Progenitor cell of endocrine pancreas (in vitro differentiated cells): Measurements from ENCODE around the gene UQCRQ. TPM values are rescaled to one million over a fixed set of nuclear protein-coding genes. Genes with fewer than 3 reads are reported as not detected.
A peak's percentile ranks its signal among the peaks of the same experiment; 100 is the strongest.

Source experiments
- DNase-seq: peaks from one replicate; pipeline ENCODE4 v3.0.0; 2021; ENCODE audit warnings: low spot score; ENCODE audit not compliant: unreplicated experiment
- H3K27ac Mint-ChIP-seq: 2 replicates; pipeline ENCODE4 v1.8.0; 2021; ENCODE audit warnings: mild to moderate bottlenecking, moderate library complexity, mixed read lengths
- H3K27me3 Mint-ChIP-seq: 2 replicates; pipeline ENCODE4 v1.8.0; 2021; ENCODE audit warnings: mixed read lengths
- H3K36me3 Mint-ChIP-seq: 2 replicates; pipeline ENCODE4 v1.8.0; 2022; ENCODE audit warnings: mixed read lengths; ENCODE audit not compliant: insufficient read depth
- H3K4me1 Mint-ChIP-seq: 2 replicates; pipeline ENCODE4 v1.8.0; 2021; ENCODE audit warnings: low read depth, mixed read lengths
- H3K4me3 Mint-ChIP-seq: 2 replicates; pipeline ENCODE4 v1.8.0; 2021; ENCODE audit warnings: low read depth, mild to moderate bottlenecking, moderate library complexity, mixed read lengths
- H3K9me3 Mint-ChIP-seq: 2 replicates; pipeline ENCODE4 v1.8.0; 2021; ENCODE audit warnings: low read depth, mixed read lengths
- CTCF ChIP-seq: fragments of 200-600 bp; sonication (generic); IDR thresholded peaks from one replicate; pipeline ENCODE4 v1.5.0; 2021; ENCODE audit warnings: antibody characterized with exemption, mild to moderate bottlenecking; ENCODE audit not compliant: unreplicated experiment
- total RNA-seq: library from RNA; stranded (reverse); gene quantifications from 2 replicates; pipeline ENCODE4 v1.2.1, GENCODE V29; 2021

UQCRQ gene
- total RNA-seq, 1 donor from 2014 or later, result 230 TPM

GRCh38 chr5:132872788-132873118, 6.3 kb downstream of the UQCRQ start:
- peaks cover 29% of the 10 kb centered on the region for H3K36me3 Mint-ChIP-seq
- no peak for DNase-seq
- H3K4me1 Mint-ChIP-seq, result peaks cover 38% of the 10 kb centered on the region
- H3K9me3 Mint-ChIP-seq, result peaks cover 3% of the 10 kb centered on the region
- TF ChIP-seq CTCF, result no peak
- H3K27ac Mint-ChIP-seq, result peak overlapping the region; percentile 73
- H3K4me3 Mint-ChIP-seq, result peak overlapping the region; percentile 4
- no peaks in the 10 kb centered on the region for H3K27me3 Mint-ChIP-seq

- Mint-ChIP-seq H3K27me3 (no peaks in the 10 kb centered on the region), H3K9me3 (peaks cover 3% of the 10 kb centered on the region), H3K4me1 (peaks cover 38% of the 10 kb centered on the region), H3K36me3 (peaks cover 28% of the 10 kb centered on the region), H3K4me3 (peak within 1 kb of the TSS; percentile 4), H3K27ac (peak within 1 kb of the TSS; percentile 73)
- DNase-seq, result no peak
- TF ChIP-seq CTCF, result no peak
Observed at GRCh38 chr5:132873119-132873929, 6.9 kb downstream of the UQCRQ start, which contains the start of gene LEAP2. Gene LEAP2, plus strand, starts transcription at chr5:132873668. Its CDS starts 27 bp downstream, at chr5:132873695.

DNA sequence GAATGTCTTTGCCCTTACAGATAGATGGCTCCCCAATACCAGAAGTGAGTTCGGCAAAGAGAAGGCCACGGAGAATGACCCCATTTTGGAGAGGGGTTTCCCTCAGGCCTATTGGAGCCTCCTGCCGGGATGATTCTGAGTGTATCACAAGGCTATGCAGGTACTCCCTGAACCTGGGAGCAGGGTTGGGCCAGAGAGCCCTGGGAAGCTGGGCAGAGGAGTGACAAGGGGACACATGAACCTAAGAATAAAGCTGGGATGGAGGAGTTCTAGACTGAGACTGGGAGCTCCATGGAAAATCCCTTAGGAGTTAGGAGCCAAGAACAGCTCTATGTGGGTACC, 7.5 kb downstream of the UQCRQ start:
- H3K4me3 Mint-ChIP-seq, result no peak overlapping the region
- peaks cover 25% of the 10 kb centered on the region for H3K36me3 Mint-ChIP-seq
- H3K4me1 Mint-ChIP-seq, result peaks cover 36% of the 10 kb centered on the region
- no peak for DNase-seq
- no peaks in the 10 kb centered on the region for H3K27me3 Mint-ChIP-seq
- H3K27ac Mint-ChIP-seq, result peak overlapping the region; percentile 73
- H3K9me3 Mint-ChIP-seq, result peaks cover 3% of the 10 kb centered on the region
- TF ChIP-seq CTCF, result no peak

DNA sequence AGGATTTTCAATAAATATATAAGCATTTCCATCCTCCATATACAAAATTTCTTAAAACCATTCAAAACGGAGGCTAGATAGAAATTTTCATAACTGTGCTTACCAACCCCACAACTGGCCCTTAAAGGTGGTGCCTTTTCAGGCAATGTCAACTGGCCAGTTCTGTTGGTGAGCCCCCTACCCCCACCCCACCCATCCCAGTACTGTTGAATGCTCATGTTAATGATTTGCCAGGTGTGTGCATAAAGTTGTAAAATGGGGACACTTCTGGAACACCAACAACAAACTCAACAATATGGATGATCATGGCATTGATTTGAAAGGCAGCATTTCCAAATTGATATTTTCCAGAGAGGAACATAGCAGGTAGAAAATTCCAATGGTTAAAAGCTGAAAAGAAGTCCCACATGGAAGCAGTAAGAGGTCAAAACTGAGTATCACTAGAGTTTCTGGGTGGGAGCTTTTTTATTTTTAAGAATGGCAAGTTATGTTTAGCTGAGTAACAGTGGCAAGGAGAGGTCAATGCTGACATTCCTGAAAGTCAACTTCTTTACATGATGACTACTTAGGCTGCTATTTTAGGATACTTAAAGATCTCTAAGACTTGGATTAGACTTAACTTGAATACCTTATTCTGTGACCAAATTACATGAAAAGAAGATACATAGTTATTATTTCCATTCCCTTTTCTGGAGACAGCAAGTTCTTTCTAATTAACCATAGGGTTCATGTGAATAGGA, 9.7 kb downstream of the UQCRQ start:
- peak overlapping the region; percentile 52 for H3K27ac Mint-ChIP-seq
- no peak for DNase-seq

More for the DNA sequence above, 9.7 kb downstream of the UQCRQ start:
- peaks cover 3% of the 10 kb centered on the region for H3K9me3 Mint-ChIP-seq
- no peak overlapping the region for H3K4me3 Mint-ChIP-seq
- peaks cover 28% of the 10 kb centered on the region for H3K36me3 Mint-ChIP-seq
- no peak for TF ChIP-seq CTCF
- H3K4me1 Mint-ChIP-seq, result peaks cover 36% of the 10 kb centered on the region
- no peaks in the 10 kb centered on the region for H3K27me3 Mint-ChIP-seq
